ENCODE results near the gene IGLON5.

IGLON5 gene

DNA sequence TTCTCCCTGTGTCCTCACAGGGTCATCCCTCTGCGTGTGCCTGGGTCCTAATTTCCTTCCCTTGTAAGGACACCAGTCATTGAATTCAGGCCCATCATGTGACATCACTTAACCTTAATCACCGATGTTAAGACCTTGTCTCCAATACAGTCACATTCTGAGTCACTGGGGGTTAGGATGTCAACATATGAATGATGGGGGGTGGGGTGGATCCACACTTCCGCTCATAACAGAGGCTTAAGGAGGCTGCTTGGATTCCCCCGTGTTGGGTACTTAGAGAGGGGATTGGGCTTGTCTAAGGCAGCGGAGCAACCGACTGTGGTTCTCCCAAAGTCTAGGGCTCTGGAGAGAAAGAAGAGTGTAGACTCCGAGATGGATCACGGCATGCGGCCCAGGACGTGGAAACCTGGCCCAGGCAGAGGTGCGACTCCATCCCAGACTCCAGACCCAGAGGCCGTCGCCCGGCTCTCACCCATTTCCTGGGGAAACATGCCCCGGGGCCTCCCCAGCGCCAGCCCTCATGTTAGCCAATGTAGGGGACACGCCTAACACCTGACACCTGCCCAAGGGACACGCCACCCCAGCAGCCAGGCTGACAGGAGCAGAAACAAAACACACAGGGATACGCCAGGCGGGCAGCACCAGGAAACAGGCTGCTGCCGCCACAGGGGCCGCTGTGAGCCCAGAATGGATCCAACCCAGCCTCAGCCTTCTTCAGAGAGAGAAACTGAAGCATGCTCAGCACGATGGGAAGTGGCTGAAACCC, 17.1 kb upstream of the IGLON5 start (continued):
- TF ChIP-seq CREB5 (CRISPR knock-in tag; IDR thresholded peaks at IDR 0.05; ENCODE audit: low read depth) (no peak), CSRNP3 (CRISPR knock-in tag; IDR thresholded peaks at IDR 0.05) (no peak), ZNF565 (CRISPR knock-in tag; conservative IDR thresholded peaks at IDR 0.05; ENCODE audit: low read depth) (no peak), ISL1 (CRISPR knock-in tag; IDR thresholded peaks at IDR 0.05) (no peak)
- TF ChIP-seq, protein P1, sequence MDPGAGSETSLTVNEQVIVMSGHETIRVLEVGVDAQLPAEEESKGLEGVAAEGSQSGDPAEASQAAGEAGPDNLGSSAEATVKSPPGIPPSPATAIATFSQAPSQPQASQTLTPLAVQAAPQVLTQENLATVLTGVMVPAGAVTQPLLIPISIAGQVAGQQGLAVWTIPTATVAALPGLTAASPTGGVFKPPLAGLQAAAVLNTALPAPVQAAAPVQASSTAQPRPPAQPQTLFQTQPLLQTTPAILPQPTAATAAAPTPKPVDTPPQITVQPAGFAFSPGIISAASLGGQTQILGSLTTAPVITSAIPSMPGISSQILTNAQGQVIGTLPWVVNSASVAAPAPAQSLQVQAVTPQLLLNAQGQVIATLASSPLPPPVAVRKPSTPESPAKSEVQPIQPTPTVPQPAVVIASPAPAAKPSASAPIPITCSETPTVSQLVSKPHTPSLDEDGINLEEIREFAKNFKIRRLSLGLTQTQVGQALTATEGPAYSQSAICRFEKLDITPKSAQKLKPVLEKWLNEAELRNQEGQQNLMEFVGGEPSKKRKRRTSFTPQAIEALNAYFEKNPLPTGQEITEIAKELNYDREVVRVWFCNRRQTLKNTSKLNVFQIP (CRISPR knock-in tag; IDR thresholded peaks at IDR 0.05; ENCODE audit: borderline replicate concordance, low read depth) = no peak

GRCh38 chr19:51294977-51295375, 16.5 kb upstream of the IGLON5 start:
- TF ChIP-seq GLIS3 (CRISPR knock-in tag; IDR thresholded peaks at IDR 0.05) = no peak
- no peak for TF ChIP-seq ZNF70 (CRISPR knock-in tag; IDR thresholded peaks at IDR 0.05)
- TF ChIP-seq ZNF565 (CRISPR knock-in tag; conservative IDR thresholded peaks at IDR 0.05; ENCODE audit: low read depth) = no peak
- TF ChIP-seq CSDC2 (CRISPR knock-in tag; IDR thresholded peaks at IDR 0.05) = no peak
- TF ChIP-seq TSHZ2 (CRISPR knock-in tag; IDR thresholded peaks at IDR 0.05) = no peak
- TF ChIP-seq ZFP3 (CRISPR knock-in tag; IDR thresholded peaks at IDR 0.05) = no peak
- TF ChIP-seq BACH2 (CRISPR knock-in tag; IDR thresholded peaks at IDR 0.05; ENCODE audit: borderline replicate concordance) = no peak
- no peak for TF ChIP-seq OSR1 (CRISPR knock-in tag; IDR thresholded peaks at IDR 0.05)
- TF ChIP-seq, protein P1 (CRISPR knock-in tag; IDR thresholded peaks at IDR 0.05; ENCODE audit: borderline replicate concordance, low read depth) = no peak
- TF ChIP-seq RARB (CRISPR knock-in tag; IDR thresholded peaks at IDR 0.05) = no peak
- TF ChIP-seq TCF4 (CRISPR knock-in tag; IDR thresholded peaks at IDR 0.05; ENCODE audit: borderline replicate concordance) = no peak
- no peak for TF ChIP-seq ESRRG (CRISPR knock-in tag; IDR thresholded peaks at IDR 0.05)
- no peak for TF ChIP-seq ZFP30 (CRISPR knock-in tag; IDR thresholded peaks at IDR 0.05)
- TF ChIP-seq ZC3H10 (CRISPR knock-in tag; IDR thresholded peaks at IDR 0.05) = no peak
- TF ChIP-seq SNAI2 (CRISPR knock-in tag; IDR thresholded peaks at IDR 0.05) = no peak
- TF ChIP-seq CSRNP3 (CRISPR knock-in tag; IDR thresholded peaks at IDR 0.05) = no peak
- no peak for TF ChIP-seq PPARA (CRISPR knock-in tag; IDR thresholded peaks at IDR 0.05; ENCODE audit: borderline replicate concordance)
- ATAC-seq = no peak

All from SK-N-SH treated with all-trans-retinoic acid at 6 μM for 48 hours (cell line).